Mucosa of descending colon (tissue), 3 donors: ENCODE data around the gene KLHDC4. TPM values are rescaled to one million over a fixed set of nuclear protein-coding genes. Genes with fewer than 3 reads are reported as not detected.

ENCODE experiments used
- ATAC-seq: fragments of 200-7000 bp; cut with Tn5 transposase; one replicate; pipeline ENCODE4 v1.9.1; 2020; ENCODE audit warnings: mild to moderate bottlenecking, moderate library complexity
- DNase-seq, 3 donors: peaks; one replicate each; pipeline ENCODE4 v3.0.0-alpha.2; 2020
- H3K36me3 ChIP-seq: fragments of 200-600 bp; one replicate; pipeline ENCODE4 v1.8.0; 2021; ENCODE audit warnings: low read depth, mild to moderate bottlenecking
- H3K4me1 ChIP-seq: fragments of 200-600 bp; one replicate; pipeline ENCODE4 v1.8.0; 2021; ENCODE audit warnings: low read depth, mild to moderate bottlenecking
- H3K4me3 ChIP-seq: fragments of 200-600 bp; one replicate; pipeline ENCODE4 v1.8.0; 2021; ENCODE audit warnings: mild to moderate bottlenecking
- H3K9me3 ChIP-seq: fragments of 200-600 bp; one replicate; pipeline ENCODE4 v1.8.0; 2021; ENCODE audit warnings: mild to moderate bottlenecking
- CTCF ChIP-seq: fragments of 200-600 bp; IDR thresholded peaks from one replicate; pipeline ENCODE4 v1.8.0; 2022; ENCODE audit warnings: antibody characterized with exemption, mild to moderate bottlenecking
- intact Hi-C, 2 donors: fragments of 100-400 bp; cut with DNase I in 1 of 2; cut with micrococcal nuclease in 1 of 2; formaldehyde crosslinking; loops; one replicate each; pipeline versions ENCODE4 v1.11.0 to v1.11.1; 2022; cut with DNase I, micrococcal nuclease
- total RNA-seq, 3 donors: library from RNA; stranded (reverse); fragmentation: NEBNext Ultra II Directional in 2 of 3; extraction: Animal tissue kit (Norgen Biotek cat#: 25700) in 2 of 3; gene quantifications; one replicate each; pipeline versions ENCODE4 v1.2.1 to v1.2.4, GENCODE V29; 2021 to 2023
- donor health status: DM: no; HTN: no; CAD: no; lungs with moderate emphysema.
- donor health status: DM: no; HTN: no; CAD: no.
- donor health status: DM: no; HTN: yes; CAD: no.

KLHDC4 gene
- total RNA-seq, 3 donors from 2014 or later = 41.6 to 67.7 (median 46.4) TPM

GRCh38 chr16:87701505-87701921 lies 64.3 kb downstream of the KLHDC4 start:
- H3K4me1 ChIP-seq = no peaks in the 10 kb centered on the region
- H3K9me3 ChIP-seq = no peaks in the 10 kb centered on the region
- intact Hi-C loops = no loop called here
- no peaks in the 10 kb centered on the region for H3K36me3 ChIP-seq
- DNase-seq = no peak
- ATAC-seq = peak; percentile 19
- TF ChIP-seq CTCF = no peak
- no peak overlapping the region for H3K4me3 ChIP-seq

GRCh38 chr16:87701078-87701460 lies 64.7 kb downstream of the KLHDC4 start:
- no peaks in the 10 kb centered on the region for H3K36me3 ChIP-seq
- ATAC-seq (no peak), DNase-seq (no peak)
- no peak overlapping the region for H3K4me3 ChIP-seq
- no peak for TF ChIP-seq CTCF
- no peaks in the 10 kb centered on the region for H3K9me3 ChIP-seq
- H3K4me1 ChIP-seq = no peaks in the 10 kb centered on the region
- intact Hi-C loops = no loop called here

- Histone ChIP-seq H3K36me3 (no peaks in the 10 kb centered on the region), H3K4me1 (no peaks in the 10 kb centered on the region), H3K9me3 (no peaks in the 10 kb centered on the region), H3K4me3 (no peak overlapping the region)
- intact Hi-C loops = no loop called here
- no peak for DNase-seq
- TF ChIP-seq CTCF = no peak
- ATAC-seq = no peak
Observed at GRCh38 chr16:87700406-87701077, 65.2 kb downstream of the KLHDC4 start.

- intact Hi-C loops = no loop called here
- DNase-seq (no peak), ATAC-seq (peak; percentile 7)
Observed at GRCh38 chr16:87698676-87699199, 67.0 kb downstream of the KLHDC4 start.

GRCh38 chr16:87698241-87698640 lies 67.5 kb downstream of the KLHDC4 start:
- Histone ChIP-seq H3K9me3 (no peaks in the 10 kb centered on the region), H3K36me3 (no peaks in the 10 kb centered on the region), H3K4me3 (no peak overlapping the region), H3K4me1 (no peaks in the 10 kb centered on the region)
- TF ChIP-seq CTCF = no peak
- DNase-seq = no peak
- intact Hi-C loops = no loop called here
- no peak for ATAC-seq

More at GRCh38 chr16:87698676-87699199, 67.0 kb downstream of the KLHDC4 start:
- H3K4me1 ChIP-seq = no peaks in the 10 kb centered on the region
- H3K4me3 ChIP-seq = no peak overlapping the region
- no peak for TF ChIP-seq CTCF
- H3K9me3 ChIP-seq = no peaks in the 10 kb centered on the region
- H3K36me3 ChIP-seq = no peaks in the 10 kb centered on the region
